GM12872 (cell line): ENCODE results near the gene GLP2R.

Experiments used
- TF ChIP-seq, protein P1 (sequence below): IDR thresholded peaks from 3 replicates; pipeline ENCODE4 v1.5.1; 2011; ENCODE audit warnings: low read depth, mild to moderate bottlenecking, low read length, moderate library complexity; ENCODE audit not compliant: insufficient read depth

GLP2R gene

DNA sequence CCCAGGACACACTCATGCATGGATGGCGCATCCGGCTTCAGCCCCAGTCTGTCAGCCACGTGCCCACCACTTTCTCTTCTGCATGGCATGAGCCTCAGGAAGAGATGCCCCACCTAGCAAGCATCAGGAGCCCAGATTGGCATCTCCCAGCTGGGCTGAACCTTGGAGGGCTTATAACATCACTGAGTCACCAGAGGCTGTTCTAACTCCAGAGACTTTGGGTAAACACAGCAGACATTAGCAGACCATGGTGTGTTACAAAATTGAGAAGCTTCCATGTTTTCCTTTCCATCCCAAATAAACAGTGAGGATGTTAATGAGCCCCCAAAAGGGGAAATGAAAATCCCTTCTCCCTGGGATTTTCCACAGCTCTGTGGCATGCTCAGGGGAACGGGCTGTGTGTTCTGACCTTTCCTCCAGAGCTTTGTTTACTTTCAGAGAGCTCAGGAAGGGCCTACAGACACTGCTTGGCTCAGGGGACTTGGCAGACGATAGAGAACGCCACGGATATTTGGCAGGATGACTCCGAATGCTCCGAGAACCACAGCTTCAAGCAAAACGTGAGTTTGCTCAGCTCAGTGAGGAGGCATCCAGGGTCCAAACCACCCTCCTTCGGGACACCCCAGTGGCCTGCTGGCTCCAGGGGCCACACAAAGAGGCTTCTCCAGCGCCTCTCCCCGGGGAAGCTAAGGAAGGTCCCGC, 16.5 kb downstream of the GLP2R start:
- TF ChIP-seq, protein P1, sequence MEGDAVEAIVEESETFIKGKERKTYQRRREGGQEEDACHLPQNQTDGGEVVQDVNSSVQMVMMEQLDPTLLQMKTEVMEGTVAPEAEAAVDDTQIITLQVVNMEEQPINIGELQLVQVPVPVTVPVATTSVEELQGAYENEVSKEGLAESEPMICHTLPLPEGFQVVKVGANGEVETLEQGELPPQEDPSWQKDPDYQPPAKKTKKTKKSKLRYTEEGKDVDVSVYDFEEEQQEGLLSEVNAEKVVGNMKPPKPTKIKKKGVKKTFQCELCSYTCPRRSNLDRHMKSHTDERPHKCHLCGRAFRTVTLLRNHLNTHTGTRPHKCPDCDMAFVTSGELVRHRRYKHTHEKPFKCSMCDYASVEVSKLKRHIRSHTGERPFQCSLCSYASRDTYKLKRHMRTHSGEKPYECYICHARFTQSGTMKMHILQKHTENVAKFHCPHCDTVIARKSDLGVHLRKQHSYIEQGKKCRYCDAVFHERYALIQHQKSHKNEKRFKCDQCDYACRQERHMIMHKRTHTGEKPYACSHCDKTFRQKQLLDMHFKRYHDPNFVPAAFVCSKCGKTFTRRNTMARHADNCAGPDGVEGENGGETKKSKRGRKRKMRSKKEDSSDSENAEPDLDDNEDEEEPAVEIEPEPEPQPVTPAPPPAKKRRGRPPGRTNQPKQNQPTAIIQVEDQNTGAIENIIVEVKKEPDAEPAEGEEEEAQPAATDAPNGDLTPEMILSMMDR, result no peak

DNA sequence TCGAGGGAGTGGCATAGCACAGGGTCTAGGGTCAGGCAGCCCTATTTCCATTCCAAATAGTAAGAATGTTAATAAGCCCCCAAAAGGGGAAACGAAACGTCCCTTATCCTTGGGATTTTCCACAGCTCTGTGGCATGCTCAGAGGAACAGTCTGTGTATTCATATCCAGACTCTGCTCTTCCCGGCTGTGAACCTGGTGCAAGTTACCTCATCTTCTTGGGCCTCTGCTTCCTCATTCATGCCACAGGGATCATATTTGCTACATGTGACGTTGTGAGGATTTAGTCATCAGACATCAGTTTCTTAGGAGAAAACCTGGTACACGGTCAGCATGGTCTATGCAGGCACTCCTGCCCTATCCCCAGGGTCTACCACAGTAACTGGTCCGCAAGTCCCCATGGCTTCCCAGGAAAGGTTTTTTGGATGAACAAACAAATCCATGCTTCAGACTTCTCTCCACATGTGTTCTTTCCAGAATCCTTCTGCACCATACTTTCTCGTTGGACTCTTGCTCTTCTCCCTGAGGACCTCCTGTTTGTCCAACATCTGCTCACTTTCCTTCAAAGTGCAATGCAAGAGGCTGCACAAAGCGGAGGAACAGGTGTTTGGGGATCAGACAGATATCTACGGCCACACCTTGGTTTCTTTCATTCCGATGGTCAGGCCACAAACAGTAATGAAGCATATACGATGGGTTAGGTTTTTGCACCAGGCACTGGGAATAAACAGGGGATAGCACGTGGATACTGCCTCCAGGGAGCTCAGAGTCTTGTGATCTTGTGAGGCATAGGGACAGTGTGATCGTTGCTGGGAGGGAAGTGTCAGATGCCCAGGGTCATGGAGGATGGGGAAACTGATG, 17.7 kb downstream of the GLP2R start:
- TF ChIP-seq, protein P1, result no peak

- TF ChIP-seq, protein P1, result no peak
Measured at GRCh38 chr17:9844153-9844552, 18.4 kb downstream of the GLP2R start.

- TF ChIP-seq, protein P1, result no peak
Measured at GRCh38 chr17:9845306-9845705, 19.6 kb downstream of the GLP2R start.

- TF ChIP-seq, protein P1, result no peak
Measured at GRCh38 chr17:9850151-9850550, 24.4 kb downstream of the GLP2R start.

DNA sequence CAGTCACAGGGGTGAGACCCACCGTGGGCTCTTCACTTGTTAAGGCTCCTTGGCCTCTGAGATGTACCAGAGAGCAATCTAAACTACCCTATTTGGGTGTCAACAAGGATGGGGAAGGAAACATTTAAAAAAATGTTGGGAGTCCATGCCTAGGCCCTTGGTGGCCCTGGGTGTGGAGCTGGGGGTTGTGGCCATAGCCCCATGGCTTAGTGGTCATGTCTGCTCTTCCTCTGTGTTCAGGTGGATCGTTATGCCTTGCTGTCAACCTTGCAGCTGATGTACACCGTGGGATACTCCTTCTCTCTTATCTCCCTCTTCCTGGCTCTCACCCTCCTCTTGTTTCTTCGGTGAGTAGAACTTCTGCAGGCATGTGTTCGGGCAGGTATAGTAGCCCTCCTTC, 28.5 kb downstream of the GLP2R start:
- TF ChIP-seq, protein P1, result no peak

GRCh38 chr17:9855036-9855435, 29.3 kb downstream of the GLP2R start:
- TF ChIP-seq, protein P1, result no peak
